Activated T-cell treated with anti-CD3 and anti-CD28 coated beads, Interleukin-2, amount 50 U/mL, for 72 hours (primary cell): ENCODE data around the gene FAM50B. TPM values are rescaled to one million over a fixed set of nuclear protein-coding genes. Genes with fewer than 3 reads are reported as not detected.

Source experiments
- ATAC-seq, 2 donors: fragments of 150-1000 bp; cut with Tn5 transposase; replicated peaks in 1 of 2; 2 replicates each; pipeline ENCODE4 v1.10.0; 2021; ENCODE audit warnings: moderate library complexity in 2 of 2, mild to moderate bottlenecking in 1 of 2
- DNase-seq, 2 donors: peaks; one replicate each; pipeline ENCODE4 v3.0.0; 2021 to 2022; ENCODE audit warnings: mixed read lengths in 1 of 2
- H3K27ac Mint-ChIP-seq: one replicate; pipeline ENCODE4 v1.8.0; 2022; ENCODE audit warnings: mild to moderate bottlenecking, moderate library complexity, mixed read lengths
- H3K27me3 Mint-ChIP-seq: one replicate; pipeline ENCODE4 v1.8.0; 2022; ENCODE audit warnings: low read depth, mixed read lengths
- H3K36me3 Mint-ChIP-seq, 2 donors: one replicate each; pipeline ENCODE4 v1.8.0; 2022; ENCODE audit warnings: mixed read lengths in 2 of 2, mild to moderate bottlenecking in 1 of 2; ENCODE audit not compliant: insufficient read depth in 2 of 2
- H3K4me1 Mint-ChIP-seq: one replicate; pipeline ENCODE4 v1.8.0; 2022; ENCODE audit warnings: low read depth, mixed read lengths
- H3K4me3 Mint-ChIP-seq, 2 donors: one replicate each; pipeline ENCODE4 v1.8.0; 2022; ENCODE audit warnings: mild to moderate bottlenecking in 2 of 2, mixed read lengths in 2 of 2, moderate library complexity in 2 of 2
- H3K9me3 Mint-ChIP-seq, 2 donors: one replicate each; pipeline ENCODE4 v1.8.0; 2022; ENCODE audit warnings: mixed read lengths in 2 of 2
- total RNA-seq, 2 donors: library from RNA; stranded (reverse); gene quantifications; one replicate each; pipeline ENCODE4 v1.2.3, GENCODE V29; 2022

Gene FAM50B
- total RNA-seq, 2 donors from 2014 or later, result 8.1 to 8.2 TPM

DNA sequence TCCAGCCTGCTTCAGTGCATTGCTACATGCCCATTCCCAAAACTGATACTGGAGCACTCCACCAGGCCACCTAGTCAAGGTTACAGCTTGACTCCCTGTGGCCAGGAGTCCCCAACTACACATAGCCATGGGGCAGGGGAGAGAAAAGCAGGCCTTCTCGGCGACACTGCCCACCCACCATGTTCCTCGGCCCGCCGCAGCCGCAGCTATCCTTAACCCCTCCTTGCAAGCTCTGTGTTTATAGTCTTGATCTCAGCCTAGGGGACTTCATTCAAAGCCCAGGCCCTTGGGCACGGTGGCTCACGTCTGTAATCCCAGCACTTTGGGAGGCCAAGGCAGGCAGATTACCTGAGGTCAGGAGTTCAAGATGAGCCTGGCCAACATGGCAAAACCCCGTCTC is 39.2 kb upstream of the FAM50B start:
- Mint-ChIP-seq H3K36me3 (no peaks in the 10 kb centered on the region), H3K9me3 (no peaks in the 10 kb centered on the region), H3K4me1 (no peaks in the 10 kb centered on the region), H3K27ac (no peak overlapping the region), H3K27me3 (peaks cover 8% of the 10 kb centered on the region), H3K4me3 (no peak overlapping the region)
- DNase-seq (no peak), ATAC-seq (no peak)

DNA sequence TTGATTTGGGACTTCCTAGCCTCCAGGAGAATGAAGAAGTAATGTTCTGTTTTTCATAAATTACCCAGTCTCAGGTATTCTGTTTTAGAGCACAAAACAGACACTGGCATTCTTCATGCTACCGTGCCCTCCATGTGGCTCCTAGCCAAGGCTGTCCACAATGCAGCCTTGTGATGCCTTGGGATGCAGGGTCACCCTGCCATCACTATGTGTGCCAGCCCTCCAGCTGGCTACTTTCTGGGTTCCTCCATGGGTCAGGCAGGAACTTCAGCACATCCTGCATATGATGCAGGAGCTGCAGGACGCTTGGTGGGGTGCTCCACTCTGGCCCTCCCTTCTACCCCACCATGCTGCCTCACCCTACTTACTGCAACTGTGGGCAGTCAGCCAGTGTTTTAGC is 38.0 kb upstream of the FAM50B start:
- no peak for ATAC-seq
- Mint-ChIP-seq H3K27me3 (peaks cover 8% of the 10 kb centered on the region), H3K27ac (no peak overlapping the region), H3K4me1 (no peaks in the 10 kb centered on the region), H3K36me3 (no peaks in the 10 kb centered on the region), H3K4me3 (no peak overlapping the region), H3K9me3 (no peaks in the 10 kb centered on the region)
- no peak for DNase-seq

- Mint-ChIP-seq H3K4me3 (no peak overlapping the region), H3K27me3 (peaks cover 8% of the 10 kb centered on the region), H3K36me3 (no peaks in the 10 kb centered on the region), H3K4me1 (no peaks in the 10 kb centered on the region), H3K27ac (no peak overlapping the region), H3K9me3 (no peaks in the 10 kb centered on the region)
- ATAC-seq (no peak), DNase-seq (no peak)
These were observed 36.6 kb upstream of the FAM50B start for GRCh38 chr6:3812596-3812995.

DNA sequence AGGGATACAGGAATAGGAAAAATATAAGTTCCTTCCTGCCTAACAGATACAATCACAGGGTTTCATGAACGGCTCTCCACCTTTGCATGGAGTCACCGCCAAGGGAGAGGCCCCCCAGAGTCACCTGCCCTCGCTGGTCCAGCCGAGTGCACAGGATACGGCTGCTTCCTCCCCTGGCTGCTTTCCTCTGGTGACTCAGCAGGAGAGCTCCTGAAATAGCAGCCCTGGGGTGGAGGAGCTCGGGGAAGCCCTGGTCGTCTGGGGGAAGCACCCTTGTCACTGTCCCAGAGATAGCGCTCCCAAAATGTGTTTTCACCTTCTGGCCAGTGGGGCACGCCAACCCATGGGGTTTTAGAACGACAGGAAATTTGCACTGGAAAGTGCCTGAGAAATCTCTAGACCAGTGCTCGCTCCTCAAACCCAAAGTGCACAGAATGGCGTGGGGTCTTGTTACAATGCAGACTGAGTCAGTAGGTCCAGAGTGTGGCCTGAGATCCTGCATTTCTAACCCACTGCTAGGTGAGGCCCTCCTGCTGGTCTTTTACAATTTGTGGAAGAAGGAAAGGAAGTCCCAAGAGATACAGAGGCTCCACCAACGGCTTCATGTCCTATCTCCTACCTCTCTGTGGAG is 35.9 kb upstream of the FAM50B start:
- no peak overlapping the region for H3K27ac Mint-ChIP-seq
- peak in 1 of 2 donors; percentile 3 for DNase-seq

GRCh38 chr6:3813918-3814317 is 35.3 kb upstream of the FAM50B start:
- Mint-ChIP-seq H3K4me1 (no peaks in the 10 kb centered on the region), H3K36me3 (no peaks in the 10 kb centered on the region), H3K27ac (no peak overlapping the region), H3K9me3 (no peaks in the 10 kb centered on the region), H3K27me3 (peaks cover 8% of the 10 kb centered on the region), H3K4me3 (no peak overlapping the region)
- ATAC-seq, result no peak
- no peak for DNase-seq

More for the DNA sequence above, 35.9 kb upstream of the FAM50B start:
- Mint-ChIP-seq H3K36me3 (no peaks in the 10 kb centered on the region), H3K27me3 (peaks cover 8% of the 10 kb centered on the region), H3K9me3 (no peaks in the 10 kb centered on the region), H3K4me1 (no peaks in the 10 kb centered on the region), H3K4me3 (no peak overlapping the region)
- peak in 1 of 2 donors; percentile 11 for ATAC-seq

- no peak for DNase-seq
- Mint-ChIP-seq H3K4me1 (no peaks in the 10 kb centered on the region), H3K36me3 (no peaks in the 10 kb centered on the region), H3K27me3 (peaks cover 8% of the 10 kb centered on the region), H3K9me3 (no peaks in the 10 kb centered on the region), H3K27ac (no peak overlapping the region), H3K4me3 (no peak overlapping the region)
- ATAC-seq, result no peak
These were observed 34.6 kb upstream of the FAM50B start for GRCh38 chr6:3814539-3814938.

DNA sequence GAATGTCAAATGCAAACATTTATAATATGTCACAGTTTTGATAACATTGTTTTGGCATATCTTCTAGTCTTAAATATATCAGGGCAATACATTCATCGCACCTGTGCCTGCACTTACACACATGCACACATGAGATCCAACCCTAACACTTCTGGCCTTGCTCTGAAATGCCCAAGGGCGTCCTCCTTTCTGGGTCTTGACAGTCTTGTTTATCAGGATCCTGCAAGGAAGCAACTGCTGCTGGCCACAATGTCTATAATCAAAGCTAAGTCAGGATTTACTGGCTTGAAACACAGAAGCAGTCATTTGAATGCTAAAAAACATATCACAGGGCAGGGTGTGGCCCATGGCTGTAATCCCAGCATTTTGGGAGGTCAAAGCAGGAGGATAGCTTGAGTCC is 32.9 kb upstream of the FAM50B start:
- Mint-ChIP-seq H3K4me1 (no peaks in the 10 kb centered on the region), H3K36me3 (no peaks in the 10 kb centered on the region)
- ATAC-seq, result no peak

DNA sequence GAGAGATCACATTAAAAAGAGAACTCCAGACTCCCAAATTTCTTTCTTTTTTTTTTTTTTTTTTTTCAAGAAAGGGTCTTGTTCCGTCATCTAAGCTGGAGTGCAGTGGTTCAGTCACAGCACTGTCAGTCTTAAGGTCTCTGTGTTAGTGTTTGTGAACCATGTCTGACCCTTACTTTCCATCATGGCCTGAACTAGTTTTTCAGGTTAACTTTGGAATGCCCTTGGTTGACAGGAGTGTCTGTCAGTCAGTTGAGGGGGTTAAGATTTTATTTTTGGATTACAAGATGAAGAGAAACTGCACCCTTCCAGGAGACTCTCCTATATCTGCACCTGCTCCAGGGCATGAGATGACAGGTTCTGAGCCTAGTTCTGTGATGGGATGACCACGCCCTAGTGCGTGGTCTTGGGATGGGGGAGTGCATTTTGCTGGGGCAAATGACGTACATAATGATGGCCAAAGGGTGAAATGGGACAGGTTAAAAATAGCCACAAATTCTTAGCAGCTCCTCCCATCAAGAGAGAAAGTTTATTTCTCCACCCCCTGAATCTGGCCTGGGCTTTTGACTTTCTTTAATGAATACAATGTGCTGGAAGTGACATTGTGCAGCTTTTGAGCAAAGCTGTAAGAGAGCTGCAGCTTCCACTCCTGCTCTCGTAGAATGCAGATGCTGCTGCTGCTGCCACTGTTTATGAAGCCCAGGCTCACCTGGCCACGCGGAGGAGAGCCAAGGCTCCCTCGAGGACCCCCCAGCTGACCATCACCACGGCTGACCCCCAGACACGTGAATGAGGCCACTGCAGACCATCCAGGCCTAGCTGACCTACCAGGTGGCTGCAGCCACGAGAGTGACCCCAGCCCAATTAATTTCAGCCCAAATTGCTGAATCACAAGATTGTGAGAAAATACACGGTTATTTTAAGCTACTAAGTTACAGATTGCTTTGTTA is 29.7 kb upstream of the FAM50B start:
- ATAC-seq (no peak), DNase-seq (no peak)
- Mint-ChIP-seq H3K4me1 (no peaks in the 10 kb centered on the region), H3K27me3 (no peaks in the 10 kb centered on the region), H3K36me3 (no peaks in the 10 kb centered on the region), H3K27ac (no peak overlapping the region), H3K9me3 (no peaks in the 10 kb centered on the region), H3K4me3 (no peak overlapping the region)

More for the DNA sequence above, 32.9 kb upstream of the FAM50B start:
- no peaks in the 10 kb centered on the region for H3K9me3 Mint-ChIP-seq
- no peak overlapping the region for H3K4me3 Mint-ChIP-seq
- H3K27ac Mint-ChIP-seq, result no peak overlapping the region
- H3K27me3 Mint-ChIP-seq, result peaks cover 8% of the 10 kb centered on the region
- DNase-seq, result no peak

GRCh38 chr6:3820563-3820962 is 28.6 kb upstream of the FAM50B start:
- Mint-ChIP-seq H3K4me3 (no peak overlapping the region), H3K27ac (no peak overlapping the region), H3K9me3 (no peaks in the 10 kb centered on the region), H3K27me3 (no peaks in the 10 kb centered on the region), H3K4me1 (no peaks in the 10 kb centered on the region), H3K36me3 (no peaks in the 10 kb centered on the region)
- ATAC-seq (no peak), DNase-seq (no peak)

DNA sequence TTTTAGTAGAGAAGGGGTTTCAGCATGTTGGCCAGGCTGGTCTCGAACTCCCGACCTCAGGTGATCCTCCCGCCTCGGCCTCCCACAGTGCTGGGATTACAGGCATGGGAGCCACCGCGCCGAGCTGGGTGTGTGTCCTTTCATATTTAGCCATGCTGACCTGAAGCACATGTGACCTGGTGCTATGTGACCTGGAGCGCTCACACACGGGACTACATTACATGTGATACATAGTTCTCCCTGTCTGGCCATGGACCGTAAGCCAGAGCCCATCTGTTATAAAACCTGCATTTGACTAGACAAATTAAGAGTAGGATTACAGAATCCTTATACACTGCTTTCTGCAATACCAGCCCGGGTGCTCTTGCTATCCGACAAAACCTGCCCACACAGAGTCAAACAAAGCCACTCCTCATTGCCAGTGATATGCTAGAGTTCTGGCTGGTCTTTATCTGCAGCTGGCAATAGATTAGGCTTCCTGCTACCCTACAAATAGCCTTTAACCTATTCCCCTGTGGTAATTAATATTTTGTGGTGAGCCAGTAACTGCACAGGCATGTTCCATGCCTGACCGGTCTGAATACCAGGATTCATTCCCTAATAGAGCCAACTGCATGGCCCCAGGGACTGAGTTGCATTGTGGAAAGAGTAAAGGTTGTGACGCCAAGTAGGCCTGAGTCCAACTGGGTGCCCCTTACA is 26.3 kb upstream of the FAM50B start:
- Mint-ChIP-seq H3K27me3 (no peaks in the 10 kb centered on the region), H3K9me3 (no peaks in the 10 kb centered on the region), H3K4me3 (no peak overlapping the region), H3K4me1 (no peaks in the 10 kb centered on the region), H3K27ac (no peak overlapping the region), H3K36me3 (no peaks in the 10 kb centered on the region)
- ATAC-seq (no peak), DNase-seq (no peak)

DNA sequence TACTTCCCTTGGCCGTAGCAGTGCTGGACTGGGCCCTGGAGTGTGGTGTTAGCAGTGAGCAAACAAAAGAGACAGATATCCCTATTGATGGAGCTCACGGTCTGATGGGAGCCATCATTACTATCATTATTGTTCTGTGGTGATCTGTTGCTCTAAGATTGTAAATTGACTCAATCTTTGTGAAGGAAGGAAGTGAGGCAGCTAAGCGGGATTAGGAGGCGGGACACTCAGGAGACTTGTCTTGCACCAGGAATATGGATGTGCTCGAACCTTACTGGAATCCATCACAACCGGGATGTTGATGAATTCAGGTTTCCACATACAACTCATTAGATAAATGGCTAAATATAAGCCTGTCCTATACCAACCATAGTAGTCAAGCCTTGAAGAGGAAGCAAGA is 25.5 kb upstream of the FAM50B start:
- H3K9me3 Mint-ChIP-seq, result no peaks in the 10 kb centered on the region
- H3K4me1 Mint-ChIP-seq, result no peaks in the 10 kb centered on the region
- no peak overlapping the region for H3K4me3 Mint-ChIP-seq

GRCh38 chr6:3825331-3825831 is 23.8 kb upstream of the FAM50B start:
- Mint-ChIP-seq H3K4me3 (no peak overlapping the region), H3K36me3 (no peaks in the 10 kb centered on the region), H3K27me3 (no peaks in the 10 kb centered on the region), H3K4me1 (no peaks in the 10 kb centered on the region), H3K27ac (no peak overlapping the region), H3K9me3 (no peaks in the 10 kb centered on the region)
- ATAC-seq (no peak), DNase-seq (no peak)

More for the DNA sequence above, 25.5 kb upstream of the FAM50B start:
- Mint-ChIP-seq H3K27ac (no peak overlapping the region), H3K36me3 (no peaks in the 10 kb centered on the region), H3K27me3 (no peaks in the 10 kb centered on the region)
- DNase-seq, result no peak
- ATAC-seq, result no peak
